NT2/D1 (cell line): ENCODE data around the gene CASP8.

Experiments
- DNase-seq: peaks from one replicate; pipeline ENCODE4 v3.0.0-alpha.2; 2011; ENCODE audit warnings: low read depth, low spot score
- H3K27me3 ChIP-seq: 2 replicates; pipeline ENCODE4 v1.6.0; 2011; ENCODE audit warnings: mild to moderate bottlenecking; ENCODE audit not compliant: insufficient read length, insufficient read depth
- H3K36me3 ChIP-seq: 2 replicates; pipeline ENCODE4 v1.6.1; 2011; ENCODE audit warnings: mild to moderate bottlenecking, low read length, mixed read lengths; ENCODE audit not compliant: insufficient read depth, insufficient read length
- H3K4me1 ChIP-seq: 2 replicates; pipeline ENCODE4 v1.5.1; 2011; ENCODE audit not compliant: insufficient read depth, insufficient read length
- H3K4me3 ChIP-seq: 2 replicates; pipeline ENCODE4 v1.5.1; 2011; ENCODE audit warnings: low read depth; ENCODE audit not compliant: insufficient read length
- H3K9ac ChIP-seq: 2 replicates; pipeline ENCODE4 v1.6.0; 2011; ENCODE audit warnings: low read depth; ENCODE audit not compliant: insufficient read length
- H3K9me3 ChIP-seq: 2 replicates; pipeline ENCODE4 v1.5.1; 2011; ENCODE audit warnings: mild to moderate bottlenecking, low read length; ENCODE audit not compliant: insufficient read depth
- SUZ12 ChIP-seq: IDR thresholded peaks from 2 replicates; pipeline ENCODE4 v1.6.1; 2011; ENCODE audit not compliant: insufficient read length, insufficient read depth; ENCODE audit errors: extremely low read depth
- YY1 ChIP-seq: IDR thresholded peaks from 2 replicates; pipeline ENCODE4 v1.6.1; 2011; ENCODE audit not compliant: insufficient read length, insufficient read depth
- ZNF274 ChIP-seq: IDR thresholded peaks from 2 replicates; pipeline ENCODE4 v1.6.1; 2011; ENCODE audit warnings: mild to moderate bottlenecking, low read depth, low read length

CASP8 gene

GRCh38 chr2:201228271-201228911 lies 31.9 kb upstream of the CASP8 start:
- Histone ChIP-seq H3K36me3 (no peaks in the 10 kb centered on the region), H3K9me3 (no peaks in the 10 kb centered on the region), H3K4me3 (no peak overlapping the region), H3K9ac (no peak overlapping the region), H3K4me1 (no peaks in the 10 kb centered on the region), H3K27me3 (no peaks in the 10 kb centered on the region)
- DNase-seq, result no peak
- no peak for TF ChIP-seq SUZ12
- TF ChIP-seq ZNF274, result no peak
- no peak for TF ChIP-seq YY1

- H3K4me1 ChIP-seq, result no peaks in the 10 kb centered on the region
- TF ChIP-seq SUZ12 (no peak), ZNF274 (no peak), YY1 (no peak)
- H3K4me3 ChIP-seq, result no peak overlapping the region
- H3K27me3 ChIP-seq, result no peaks in the 10 kb centered on the region
- H3K9me3 ChIP-seq, result no peaks in the 10 kb centered on the region
- no peaks in the 10 kb centered on the region for H3K36me3 ChIP-seq
- H3K9ac ChIP-seq, result no peak overlapping the region
- DNase-seq, result no peak
Observed at GRCh38 chr2:201228912-201229290, 31.4 kb upstream of the CASP8 start.

GRCh38 chr2:201231781-201232466 lies 28.4 kb upstream of the CASP8 start:
- no peak overlapping the region for H3K9ac ChIP-seq
- no peaks in the 10 kb centered on the region for H3K9me3 ChIP-seq
- no peak overlapping the region for H3K4me3 ChIP-seq
- DNase-seq, result peak; percentile 89
- H3K4me1 ChIP-seq, result no peaks in the 10 kb centered on the region
- TF ChIP-seq SUZ12 (no peak), YY1 (peak; percentile 53)
- no peaks in the 10 kb centered on the region for H3K27me3 ChIP-seq
- H3K36me3 ChIP-seq, result no peaks in the 10 kb centered on the region

GRCh38 chr2:201232467-201232815 lies 27.9 kb upstream of the CASP8 start:
- no peaks in the 10 kb centered on the region for H3K27me3 ChIP-seq
- no peak for TF ChIP-seq ZNF274
- TF ChIP-seq YY1, result no peak
- TF ChIP-seq SUZ12, result no peak
- H3K4me1 ChIP-seq, result no peaks in the 10 kb centered on the region
- H3K4me3 ChIP-seq, result no peak overlapping the region
- no peaks in the 10 kb centered on the region for H3K9me3 ChIP-seq
- H3K36me3 ChIP-seq, result no peaks in the 10 kb centered on the region
- DNase-seq, result no peak
- H3K9ac ChIP-seq, result no peak overlapping the region

GRCh38 chr2:201233192-201233811 lies 27.0 kb upstream of the CASP8 start:
- no peak for TF ChIP-seq SUZ12
- TF ChIP-seq ZNF274, result no peak
- Histone ChIP-seq H3K4me1 (no peaks in the 10 kb centered on the region), H3K27me3 (no peaks in the 10 kb centered on the region), H3K9me3 (no peaks in the 10 kb centered on the region), H3K36me3 (no peaks in the 10 kb centered on the region), H3K4me3 (no peak overlapping the region), H3K9ac (peak overlapping the region; percentile 4)
- DNase-seq, result no peak

GRCh38 chr2:201233812-201234662 lies 26.3 kb upstream of the CASP8 start:
- no peak for TF ChIP-seq SUZ12
- no peak for TF ChIP-seq YY1
- TF ChIP-seq ZNF274, result no peak
- H3K4me3 ChIP-seq, result no peak overlapping the region
- no peaks in the 10 kb centered on the region for H3K4me1 ChIP-seq
- no peak overlapping the region for H3K9ac ChIP-seq
- no peaks in the 10 kb centered on the region for H3K36me3 ChIP-seq
- H3K27me3 ChIP-seq, result no peaks in the 10 kb centered on the region
- no peaks in the 10 kb centered on the region for H3K9me3 ChIP-seq
- DNase-seq, result no peak

- TF ChIP-seq YY1 (no peak), ZNF274 (no peak)
- no peak overlapping the region for H3K9ac ChIP-seq
- no peaks in the 10 kb centered on the region for H3K36me3 ChIP-seq
- H3K27me3 ChIP-seq, result no peaks in the 10 kb centered on the region
- peaks cover 4% of the 10 kb centered on the region; the same call in 1 of the 2 replicates for H3K9me3 ChIP-seq
- DNase-seq, result no peak
- H3K4me1 ChIP-seq, result no peaks in the 10 kb centered on the region
- H3K4me3 ChIP-seq, result no peak overlapping the region
Observed at GRCh38 chr2:201234663-201235135, 25.6 kb upstream of the CASP8 start.
